K562 (cell line): ENCODE measurements around the gene CSTPP1. TPM values are rescaled to one million over a fixed set of nuclear protein-coding genes. Genes with fewer than 3 reads are reported as not detected.

Experiments
- ATAC-seq: fragments of 200-7000 bp; cut with Tn5 transposase; 3 replicates; pipeline ENCODE4 v1.9.1; 2020; ENCODE audit warnings: moderate library complexity
- BruUV-seq: library from RNA; stranded (reverse); fragments of 400-500 nt; replicated peaks from 2 replicates; lab custom pipeline; 2021; lab: Mats Ljungman, UMichigan
- CTCF ChIA-PET: fragments of 300-600 bp; formaldehyde crosslinking; extraction: SDS; loops from one replicate; lab custom pipeline; 2021; ENCODE audit warnings: low intra/inter-chr PET ratio; lab: Yijun Ruan, JAX
- POLR2A ChIA-PET: fragments of 300-600, 350-650 bp; sonication (Branson Sonifier 250); formaldehyde crosslinking; extraction: SDS; loops from one replicate; lab custom pipeline; 2021; ENCODE audit warnings: antibody characterized with exemption, inconsistent platforms; lab: Yijun Ruan, JAX
- DNase-seq, 4 experiments: peaks; one replicate each; pipeline versions ENCODE4 v3.0.0 to v3.0.0-alpha.2; 2011 to 2018; ENCODE audit warnings: low spot score in 3 of 4, mixed read lengths in 3 of 4; ENCODE audit errors: extremely low read depth in 1 of 4
- FAIRE-seq: peaks from 2 replicates; lab custom pipeline; 2011; peaks lifted over from hg19 to GRCh38; lab: Jason Lieb, UNC
- H2AFZ ChIP-seq: 2 replicates; pipeline ENCODE4 v1.6.0; 2011; ENCODE audit warnings: low read depth, low read length, control low read depth, inconsistent platforms
- H3K27ac ChIP-seq: fragments of 200-600 bp; 3 replicates; pipeline ENCODE4 v1.8.0; 2011; ENCODE audit warnings: low read depth, mild to moderate bottlenecking, control low read depth, inconsistent platforms, low read length, moderate library complexity, mixed read lengths; ENCODE audit errors: extremely low read depth
- H3K27me3 ChIP-seq, 2 experiments: fragments of 300-600 bp in 1 of 2; 2 replicates in 1 of 2; 3 replicates in 1 of 2; pipeline versions ENCODE4 v1.6.0 to v1.8.0; 2011; ENCODE audit warnings: inconsistent platforms in 2 of 2, low read length in 2 of 2, mild to moderate bottlenecking in 1 of 2, mixed read lengths in 1 of 2, moderate library complexity in 1 of 2; ENCODE audit not compliant: control insufficient read depth in 2 of 2, insufficient read depth in 2 of 2
- H3K36me3 ChIP-seq: fragments of 300-600 bp; 3 replicates; pipeline ENCODE4 v1.8.0; 2011; ENCODE audit warnings: mild to moderate bottlenecking, low read length, inconsistent platforms; ENCODE audit not compliant: control insufficient read depth, insufficient read depth
- H3K4me1 ChIP-seq, 2 experiments: fragments of 200-600 bp in 1 of 2; replicated peaks in 1 of 2; 2 replicates in 1 of 2; 3 replicates in 1 of 2; pipeline versions ENCODE4 v1.5.1 to v1.8.0; 2011; ENCODE audit warnings: inconsistent platforms in 2 of 2, low read length in 2 of 2, mild to moderate bottlenecking in 1 of 2, mixed read lengths in 1 of 2, moderate library complexity in 1 of 2; ENCODE audit not compliant: control insufficient read depth in 2 of 2, insufficient read depth in 2 of 2
- H3K4me2 ChIP-seq: 2 replicates; pipeline ENCODE4 v1.6.1; 2011; ENCODE audit warnings: low read length, control low read depth, inconsistent platforms, mixed read lengths; ENCODE audit not compliant: insufficient read depth
- H3K4me3 ChIP-seq: fragments of 200-600 bp; sonication (generic), shearing (Covaris generic); 2 replicates; pipeline ENCODE4 v1.5.1; 2016; ENCODE audit warnings: control low read depth, inconsistent platforms
- H3K79me2 ChIP-seq: fragments of 200-600 bp; 3 replicates; pipeline ENCODE4 v1.8.0; 2011; ENCODE audit warnings: low read length, inconsistent platforms; ENCODE audit not compliant: control insufficient read depth, insufficient read depth
- H3K9ac ChIP-seq, 2 experiments: 2 replicates each; pipeline versions ENCODE4 v1.6.0 to v1.6.1; 2011; ENCODE audit warnings: low read depth in 2 of 2, low read length in 2 of 2, control low read depth in 1 of 2, inconsistent platforms in 1 of 2, mild to moderate bottlenecking in 1 of 2, mixed read lengths in 1 of 2; ENCODE audit not compliant: insufficient read depth in 1 of 2
- H3K9me1 ChIP-seq: one replicate; pipeline ENCODE4 v1.6.0; 2011; ENCODE audit warnings: inconsistent platforms, mild to moderate bottlenecking, low read length, moderate library complexity; ENCODE audit not compliant: control insufficient read depth, insufficient read depth
- H3K9me3 ChIP-seq: replicated peaks from 2 replicates; pipeline ENCODE4 v1.5.1; 2011; ENCODE audit warnings: low read depth, low read length, inconsistent platforms; ENCODE audit not compliant: control insufficient read depth, insufficient read depth
- H4K20me1 ChIP-seq: replicated peaks from 2 replicates; pipeline ENCODE4 v1.6.1; 2011; ENCODE audit warnings: low read length, inconsistent platforms, mixed read lengths; ENCODE audit not compliant: control insufficient read depth, insufficient read depth
- GTF2A2 ChIP-seq: IDR thresholded peaks from 2 replicates; pipeline ENCODE4 v1.6.1; 2016; ENCODE audit warnings: mild to moderate bottlenecking, missing genetic modification characterization, missing compliant biosample characterization
- MTA1 ChIP-seq: fragments of 450-650 bp; IDR thresholded peaks from 2 replicates; pipeline ENCODE4 v1.6.1; 2017; ENCODE audit warnings: borderline replicate concordance
- TCF3 ChIP-seq: sonication (generic); formaldehyde crosslinking; IDR thresholded peaks from 2 replicates; pipeline ENCODE4 v1.4.0; 2020; ENCODE audit warnings: mild to moderate bottlenecking, missing genetic modification reagents
- ZNF263 ChIP-seq: sonication (generic); formaldehyde crosslinking; IDR thresholded peaks from 2 replicates; pipeline ENCODE4 v1.8.0; 2022; ENCODE audit warnings: mild to moderate bottlenecking, missing genetic modification reagents, borderline replicate concordance
- ZNF589 ChIP-seq: fragments of 200-800 bp; sonication (Bioruptor generic); IDR thresholded peaks from 2 replicates; pipeline ENCODE4 v1.6.1; 2016; ENCODE audit warnings: low read depth, missing genetic modification characterization, missing compliant biosample characterization
- WGBS: fragments of 100-300 bp; shearing (Covaris generic); methylation state at CpG from one replicate; pipeline ENCODE4 v1.1.6; 2016; ENCODE audit warnings: low coverage, mixed read lengths; ENCODE audit not compliant: insufficient coverage; ENCODE audit errors: missing lambda C conversion rate; 5-methylcytosine and 5-hydroxymethylcytosine counted together
- in situ Hi-C: fragments of 300-500 bp; cut with MboI; formaldehyde crosslinking; loops from 4 replicates; pipeline ENCODE4 v1.15.0; 2018; ENCODE audit warnings: inconsistent platforms, mixed read lengths
- intact Hi-C: fragments of 100-400 bp; cut with micrococcal nuclease; formaldehyde crosslinking; loops from 2 replicates; pipeline ENCODE4 v1.14.2; 2022
- polyA plus RNA-seq, 8 experiments: library from polyadenylated mRNA; depleted of rRNA in 4 of 8; stranded (reverse) in 5 of 8; unstranded in 3 of 8; fragments of >200 nt; fragmentation: Nextera tagmentation in 2 of 8; fragmentation: Illumina TruSeq in 1 of 8; extraction: Ambion mirVana in 2 of 8; extraction: Trizol in 1 of 8; gene quantifications; 2 replicates each; pipeline versions ENCODE4 v1.2.1 to v1.2.3, GENCODE V29; 2011 to 2014; ENCODE audit warnings: inconsistent platforms in 1 of 8, missing spikeins in 1 of 8
- total RNA-seq, 7 experiments: library from RNA; depleted of rRNA in 6 of 7; stranded (reverse); fragments of >200 nt in 6 of 7; fragmentation: Illumina TruSeq in 2 of 7; extraction: Trizol in 2 of 7; gene quantifications; 2 replicates each; pipeline versions ENCODE4 v1.2.1 to v1.2.3, GENCODE V29; 2011 to 2021; ENCODE audit warnings: low replicate concordance in 1 of 7
- TF ChIP-seq, protein P1 (sequence below): IDR thresholded peaks from 2 replicates; pipeline ENCODE4 v1.6.1; 2014; ENCODE audit warnings: antibody characterized with exemption
- TF ChIP-seq, protein P2 (sequence below): sonication (generic); formaldehyde crosslinking; IDR thresholded peaks from 2 replicates; pipeline ENCODE4 v1.9.0; 2022; ENCODE audit warnings: mild to moderate bottlenecking, missing genetic modification reagents
- TF ChIP-seq, protein P3 (sequence below), 2 experiments: fragments of 450-650 bp in 1 of 2; IDR thresholded peaks; 2 replicates each; pipeline ENCODE4 v1.6.1; 2011 to 2017; ENCODE audit warnings: low read depth in 2 of 2, antibody characterized with exemption in 1 of 2, borderline replicate concordance in 1 of 2, low read length in 1 of 2, mild to moderate bottlenecking in 1 of 2, mixed read lengths in 1 of 2; ENCODE audit not compliant: control insufficient read depth in 1 of 2

CSTPP1 gene
- total and polyA plus RNA-seq, 9 of the 15 experiments (the other 6 are each of a cell fraction or from before 2014, with no cell fraction given): 6.5 to 17.8 (median 9.2) TPM

DNA sequence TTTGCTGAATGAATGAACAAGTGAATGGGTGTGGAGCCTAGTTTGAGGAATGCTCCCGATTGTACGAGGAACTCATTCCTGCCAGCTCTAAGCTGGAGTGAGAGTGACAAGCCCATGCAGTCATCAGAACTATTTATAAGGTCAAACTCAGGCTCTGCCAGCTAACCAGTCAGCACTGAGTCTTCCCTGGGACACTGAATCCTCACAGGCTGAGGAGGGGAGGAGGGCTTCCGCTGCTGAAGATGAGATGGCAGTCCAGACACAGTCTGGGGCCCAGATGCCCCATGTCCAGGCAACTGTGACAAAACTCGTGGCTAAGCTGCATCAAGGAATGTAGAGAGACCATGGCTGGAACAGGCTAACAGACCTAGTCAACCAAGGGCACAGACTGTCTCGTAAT lies 22.2 kb upstream of the CSTPP1 start:
- H3K4me3 ChIP-seq: no peak overlapping the region
- no peaks in the 10 kb centered on the region for H4K20me1 ChIP-seq
- H3K27me3 ChIP-seq: peaks cover 51 to 53% of the 10 kb centered on the region in 2 experiments
- ChIA-PET POLR2A (interaction anchor here (0.7 to 1.3 kb wide), 3 partner anchors 13 to 240 kb away, joined by 3 to 4 read pairs (median 3); no protein-coding TSS in a partner anchor), CTCF (no interaction called here)
- H3K79me2 ChIP-seq: no peaks in the 10 kb centered on the region
- in situ Hi-C loops: no loop called here
- TF ChIP-seq, protein P1, sequence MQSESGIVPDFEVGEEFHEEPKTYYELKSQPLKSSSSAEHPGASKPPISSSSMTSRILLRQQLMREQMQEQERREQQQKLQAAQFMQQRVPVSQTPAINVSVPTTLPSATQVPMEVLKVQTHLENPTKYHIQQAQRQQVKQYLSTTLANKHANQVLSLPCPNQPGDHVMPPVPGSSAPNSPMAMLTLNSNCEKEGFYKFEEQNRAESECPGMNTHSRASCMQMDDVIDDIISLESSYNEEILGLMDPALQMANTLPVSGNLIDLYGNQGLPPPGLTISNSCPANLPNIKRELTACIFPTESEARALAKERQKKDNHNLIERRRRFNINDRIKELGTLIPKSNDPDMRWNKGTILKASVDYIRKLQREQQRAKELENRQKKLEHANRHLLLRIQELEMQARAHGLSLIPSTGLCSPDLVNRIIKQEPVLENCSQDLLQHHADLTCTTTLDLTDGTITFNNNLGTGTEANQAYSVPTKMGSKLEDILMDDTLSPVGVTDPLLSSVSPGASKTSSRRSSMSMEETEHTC: no peak
- no peak for TF ChIP-seq ZNF589 (CRISPR knock-in tag)
- no peak for ATAC-seq
- H3K9ac ChIP-seq: no peak overlapping the region
- H3K4me2 ChIP-seq: no peak overlapping the region
- intact Hi-C loops: no loop called here
- H3K36me3 ChIP-seq: no peaks in the 10 kb centered on the region
- H2AFZ ChIP-seq: no peak overlapping the region
- BruUV-seq: no TSS peak
- peaks cover 0 to 18% of the 10 kb centered on the region in 2 experiments; a peak in 3 of 5 replicates for H3K4me1 ChIP-seq
- H3K9me1 ChIP-seq: no peaks in the 10 kb centered on the region
- no peak overlapping the region for H3K27ac ChIP-seq
- no peak for FAIRE-seq
- WGBS: 2% methylated on average over 4 of the region's 5 CpGs
- DNase-seq: peak in 1 of 4 experiments; percentile 4
- no peaks in the 10 kb centered on the region for H3K9me3 ChIP-seq

DNA sequence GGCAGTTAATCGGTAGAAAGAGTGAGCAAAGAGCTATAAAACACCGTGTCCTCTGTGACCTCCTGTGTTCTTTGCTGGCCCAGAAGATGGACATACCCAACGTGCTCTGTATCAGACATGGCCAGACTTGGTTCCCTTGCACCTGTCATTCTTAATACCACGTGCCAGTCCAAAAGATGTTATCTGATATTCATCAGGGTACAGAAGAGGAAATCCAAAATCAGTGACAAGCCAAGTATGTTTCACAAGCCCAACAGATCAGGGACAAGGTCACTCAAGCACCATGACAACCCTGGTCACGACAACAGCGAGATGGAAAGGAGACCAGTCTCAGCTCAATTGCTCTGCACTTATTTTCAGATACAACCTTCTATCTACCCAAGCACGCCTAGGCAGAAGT lies 21.7 kb upstream of the CSTPP1 start:
- H3K9me1 ChIP-seq: no peaks in the 10 kb centered on the region
- no peaks in the 10 kb centered on the region for H4K20me1 ChIP-seq
- ChIA-PET POLR2A (interaction anchor here (0.6 kb wide), 1 partner anchor 332 kb away, joined by 4 read pairs; no protein-coding TSS in a partner anchor), CTCF (no interaction called here)
- 5% methylated on average over 7 of the region's 7 CpGs for WGBS
- no peak overlapping the region for H2AFZ ChIP-seq
- H3K9me3 ChIP-seq: no peaks in the 10 kb centered on the region
- H3K36me3 ChIP-seq: no peaks in the 10 kb centered on the region
- DNase-seq (no peak), FAIRE-seq (no peak), ATAC-seq (no peak)
- no peak overlapping the region for H3K4me3 ChIP-seq
- no peaks in the 10 kb centered on the region for H3K79me2 ChIP-seq
- in situ Hi-C loops (no loop called here), intact Hi-C loops (no loop called here)
- H3K4me1 ChIP-seq: peaks cover 0 to 18% of the 10 kb centered on the region in 2 experiments; a peak in 3 of 5 replicates
- BruUV-seq: no TSS peak
- no peak overlapping the region for H3K9ac ChIP-seq
- H3K4me2 ChIP-seq: no peak overlapping the region
- no peak overlapping the region for H3K27ac ChIP-seq
- H3K27me3 ChIP-seq: peaks cover 49 to 51% of the 10 kb centered on the region in 2 experiments
- no peak for TF ChIP-seq MTA1
- TF ChIP-seq, protein P1: no peak
- TF ChIP-seq, protein P2, sequence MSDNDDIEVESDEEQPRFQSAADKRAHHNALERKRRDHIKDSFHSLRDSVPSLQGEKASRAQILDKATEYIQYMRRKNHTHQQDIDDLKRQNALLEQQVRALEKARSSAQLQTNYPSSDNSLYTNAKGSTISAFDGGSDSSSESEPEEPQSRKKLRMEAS (CRISPR knock-in tag): no peak
- no peak for TF ChIP-seq ZNF263
- no peak for TF ChIP-seq GTF2A2 (tag)
- TF ChIP-seq TCF3: no peak
- TF ChIP-seq, protein P3, sequence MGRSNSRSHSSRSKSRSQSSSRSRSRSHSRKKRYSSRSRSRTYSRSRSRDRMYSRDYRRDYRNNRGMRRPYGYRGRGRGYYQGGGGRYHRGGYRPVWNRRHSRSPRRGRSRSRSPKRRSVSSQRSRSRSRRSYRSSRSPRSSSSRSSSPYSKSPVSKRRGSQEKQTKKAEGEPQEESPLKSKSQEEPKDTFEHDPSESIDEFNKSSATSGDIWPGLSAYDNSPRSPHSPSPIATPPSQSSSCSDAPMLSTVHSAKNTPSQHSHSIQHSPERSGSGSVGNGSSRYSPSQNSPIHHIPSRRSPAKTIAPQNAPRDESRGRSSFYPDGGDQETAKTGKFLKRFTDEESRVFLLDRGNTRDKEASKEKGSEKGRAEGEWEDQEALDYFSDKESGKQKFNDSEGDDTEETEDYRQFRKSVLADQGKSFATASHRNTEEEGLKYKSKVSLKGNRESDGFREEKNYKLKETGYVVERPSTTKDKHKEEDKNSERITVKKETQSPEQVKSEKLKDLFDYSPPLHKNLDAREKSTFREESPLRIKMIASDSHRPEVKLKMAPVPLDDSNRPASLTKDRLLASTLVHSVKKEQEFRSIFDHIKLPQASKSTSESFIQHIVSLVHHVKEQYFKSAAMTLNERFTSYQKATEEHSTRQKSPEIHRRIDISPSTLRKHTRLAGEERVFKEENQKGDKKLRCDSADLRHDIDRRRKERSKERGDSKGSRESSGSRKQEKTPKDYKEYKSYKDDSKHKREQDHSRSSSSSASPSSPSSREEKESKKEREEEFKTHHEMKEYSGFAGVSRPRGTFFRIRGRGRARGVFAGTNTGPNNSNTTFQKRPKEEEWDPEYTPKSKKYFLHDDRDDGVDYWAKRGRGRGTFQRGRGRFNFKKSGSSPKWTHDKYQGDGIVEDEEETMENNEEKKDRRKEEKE (IDR thresholded peaks at IDR 0.05; ENCODE audit: borderline replicate concordance in 1 of 2, control insufficient read depth in 1 of 2, low read depth in 2 of 2, low read length in 1 of 2): no peak
